ENCODE measurements around the gene CATSPER1.

CATSPER1 gene

GRCh38 chr11:66020618-66021357, 5.5 kb downstream of the CATSPER1 start:
- Histone ChIP-seq H3K36me3 (ENCODE audit: control insufficient read depth, insufficient read depth, low read length) (no peaks in the 10 kb centered on the region), H3K27me3 (ENCODE audit: control insufficient read depth, insufficient read depth, low read length) (0 out of 2 replicates have a peak, but pooled peaks cover 2% of the 10 kb centered on the region), H3K9me3 (ENCODE audit: control insufficient read depth, insufficient read depth, low read length) (no peaks in the 10 kb centered on the region), H3K27ac (ENCODE audit: low read length) (no peak overlapping the region), H3K4me1 (ENCODE audit: control insufficient read depth, insufficient read depth, low read length) (no peaks in the 10 kb centered on the region; the same call in 1 of the 2 replicates), H3K4me3 (ENCODE audit: low read length) (no peak overlapping the region)
- no CpG with 5 or more reads among the region's 25 CpGs for WGBS (ENCODE audit: insufficient coverage, insufficient read length)
- no peak for DNase-seq (ENCODE audit: low read depth, low spot score)

GRCh38 chr11:66020212-66020611, 6.1 kb downstream of the CATSPER1 start:
- Histone ChIP-seq H3K9me3 (ENCODE audit: control insufficient read depth, insufficient read depth, low read length) (no peaks in the 10 kb centered on the region), H3K36me3 (ENCODE audit: control insufficient read depth, insufficient read depth, low read length) (no peaks in the 10 kb centered on the region), H3K27ac (ENCODE audit: low read length) (no peak overlapping the region), H3K4me1 (ENCODE audit: control insufficient read depth, insufficient read depth, low read length) (no peaks in the 10 kb centered on the region; the same call in 1 of the 2 replicates), H3K4me3 (ENCODE audit: low read length) (no peak overlapping the region), H3K27me3 (ENCODE audit: control insufficient read depth, insufficient read depth, low read length) (0 out of 2 replicates have a peak, but pooled peaks cover 2% of the 10 kb centered on the region)
- no peak for DNase-seq (ENCODE audit: low read depth, low spot score)
- no CpG with 5 or more reads among the region's 8 CpGs for WGBS (ENCODE audit: insufficient coverage, insufficient read length)

GRCh38 chr11:66017321-66017720, 9.0 kb downstream of the CATSPER1 start:
- 100% methylated on average over 2 of the region's 4 CpGs for WGBS (ENCODE audit: insufficient coverage, insufficient read length)
- H3K27me3 ChIP-seq (ENCODE audit: control insufficient read depth, insufficient read depth, low read length), result 0 out of 2 replicates have a peak, but pooled peaks cover 2% of the 10 kb centered on the region
- H3K36me3 ChIP-seq (ENCODE audit: control insufficient read depth, insufficient read depth, low read length), result no peaks in the 10 kb centered on the region
- H3K9me3 ChIP-seq (ENCODE audit: control insufficient read depth, insufficient read depth, low read length), result no peaks in the 10 kb centered on the region
- H3K4me1 ChIP-seq (ENCODE audit: control insufficient read depth, insufficient read depth, low read length), result no peaks in the 10 kb centered on the region
- DNase-seq (ENCODE audit: low read depth, low spot score), result no peak
- no peak overlapping the region for H3K4me3 ChIP-seq (ENCODE audit: low read length)
- no peak overlapping the region for H3K27ac ChIP-seq (ENCODE audit: low read length)

- no peak for DNase-seq (ENCODE audit: low read depth, low spot score)
- no peaks in the 10 kb centered on the region for H3K4me1 ChIP-seq (ENCODE audit: control insufficient read depth, insufficient read depth, low read length)
- H3K4me3 ChIP-seq (ENCODE audit: low read length), result no peak overlapping the region
- H3K27me3 ChIP-seq (ENCODE audit: control insufficient read depth, insufficient read depth, low read length), result 0 out of 2 replicates have a peak, but pooled peaks cover 2% of the 10 kb centered on the region
- H3K9me3 ChIP-seq (ENCODE audit: control insufficient read depth, insufficient read depth, low read length), result no peaks in the 10 kb centered on the region
- no peaks in the 10 kb centered on the region for H3K36me3 ChIP-seq (ENCODE audit: control insufficient read depth, insufficient read depth, low read length)
- no peak overlapping the region for H3K27ac ChIP-seq (ENCODE audit: low read length)
- WGBS (ENCODE audit: insufficient coverage, insufficient read length), result no CpG with 5 or more reads among the region's 10 CpGs
These were observed 9.5 kb downstream of the CATSPER1 start for GRCh38 chr11:66016793-66017177.

- WGBS (ENCODE audit: insufficient coverage, insufficient read length), result no CpG with 5 or more reads among the region's 18 CpGs
- H3K27ac ChIP-seq (ENCODE audit: low read length), result no peak overlapping the region
These were observed 10.1 kb downstream of the CATSPER1 start for GRCh38 chr11:66015936-66016792.

GRCh38 chr11:66015454-66015881, 10.8 kb downstream of the CATSPER1 start:
- no CpG with 5 or more reads among the region's 7 CpGs for WGBS (ENCODE audit: insufficient coverage, insufficient read length)
- DNase-seq (ENCODE audit: low read depth, low spot score), result no peak
- Histone ChIP-seq H3K27ac (ENCODE audit: low read length) (no peak overlapping the region), H3K9me3 (ENCODE audit: control insufficient read depth, insufficient read depth, low read length) (no peaks in the 10 kb centered on the region), H3K4me1 (ENCODE audit: control insufficient read depth, insufficient read depth, low read length) (no peaks in the 10 kb centered on the region; the same call in 1 of the 2 replicates), H3K4me3 (ENCODE audit: low read length) (no peak overlapping the region), H3K27me3 (ENCODE audit: control insufficient read depth, insufficient read depth, low read length) (peaks cover 5% of the 10 kb centered on the region), H3K36me3 (ENCODE audit: control insufficient read depth, insufficient read depth, low read length) (no peaks in the 10 kb centered on the region)

More at GRCh38 chr11:66015936-66016792, 10.1 kb downstream of the CATSPER1 start:
- DNase-seq (ENCODE audit: low read depth, low spot score), result no peak
- peaks cover 5% of the 10 kb centered on the region for H3K27me3 ChIP-seq (ENCODE audit: control insufficient read depth, insufficient read depth, low read length)
- no peak overlapping the region for H3K4me3 ChIP-seq (ENCODE audit: low read length)
- H3K9me3 ChIP-seq (ENCODE audit: control insufficient read depth, insufficient read depth, low read length), result no peaks in the 10 kb centered on the region
- no peaks in the 10 kb centered on the region; the same call in 1 of the 2 replicates for H3K4me1 ChIP-seq (ENCODE audit: control insufficient read depth, insufficient read depth, low read length)
- no peaks in the 10 kb centered on the region for H3K36me3 ChIP-seq (ENCODE audit: control insufficient read depth, insufficient read depth, low read length)

- Histone ChIP-seq H3K4me1 (ENCODE audit: control insufficient read depth, insufficient read depth, low read length) (no peaks in the 10 kb centered on the region; the same call in 1 of the 2 replicates), H3K9me3 (ENCODE audit: control insufficient read depth, insufficient read depth, low read length) (no peaks in the 10 kb centered on the region), H3K27ac (ENCODE audit: low read length) (no peak overlapping the region), H3K27me3 (ENCODE audit: control insufficient read depth, insufficient read depth, low read length) (peaks cover 5% of the 10 kb centered on the region), H3K4me3 (ENCODE audit: low read length) (no peak overlapping the region), H3K36me3 (ENCODE audit: control insufficient read depth, insufficient read depth, low read length) (no peaks in the 10 kb centered on the region)
- no peak for DNase-seq (ENCODE audit: low read depth, low spot score)
- WGBS (ENCODE audit: insufficient coverage, insufficient read length), result no CpG with 5 or more reads among the region's 6 CpGs
These were observed 11.3 kb downstream of the CATSPER1 start for GRCh38 chr11:66014804-66015453.

GRCh38 chr11:66013762-66014100, 12.5 kb downstream of the CATSPER1 start:
- H3K36me3 ChIP-seq (ENCODE audit: control insufficient read depth, insufficient read depth, low read length), result no peaks in the 10 kb centered on the region
- DNase-seq (ENCODE audit: low read depth, low spot score), result no peak
- H3K4me1 ChIP-seq (ENCODE audit: control insufficient read depth, insufficient read depth, low read length), result no peaks in the 10 kb centered on the region; the same call in 1 of the 2 replicates
- H3K4me3 ChIP-seq (ENCODE audit: low read length), result no peak overlapping the region
- no peak overlapping the region for H3K27ac ChIP-seq (ENCODE audit: low read length)
- WGBS (ENCODE audit: insufficient coverage, insufficient read length), result no CpG with 5 or more reads among the region's 7 CpGs
- no peaks in the 10 kb centered on the region for H3K9me3 ChIP-seq (ENCODE audit: control insufficient read depth, insufficient read depth, low read length)
- peaks cover 5% of the 10 kb centered on the region for H3K27me3 ChIP-seq (ENCODE audit: control insufficient read depth, insufficient read depth, low read length)

- no peaks in the 10 kb centered on the region for H3K36me3 ChIP-seq (ENCODE audit: control insufficient read depth, insufficient read depth, low read length)
- no CpG with 5 or more reads among the region's 12 CpGs for WGBS (ENCODE audit: insufficient coverage, insufficient read length)
- DNase-seq (ENCODE audit: low read depth, low spot score), result no peak
- H3K4me1 ChIP-seq (ENCODE audit: control insufficient read depth, insufficient read depth, low read length), result no peaks in the 10 kb centered on the region; the same call in 1 of the 2 replicates
- peaks cover 5% of the 10 kb centered on the region for H3K27me3 ChIP-seq (ENCODE audit: control insufficient read depth, insufficient read depth, low read length)
- H3K9me3 ChIP-seq (ENCODE audit: control insufficient read depth, insufficient read depth, low read length), result no peaks in the 10 kb centered on the region
- no peak overlapping the region for H3K27ac ChIP-seq (ENCODE audit: low read length)
- no peak overlapping the region for H3K4me3 ChIP-seq (ENCODE audit: low read length)
These were observed 13.1 kb downstream of the CATSPER1 start for GRCh38 chr11:66012946-66013761.

Data from iPS DF 6.9 (cell line).